ENCODE measurements around the gene NPAS1.

GRCh38 chr19:47073574-47073973 is 53.9 kb downstream of the NPAS1 start:
- no peak for TF ChIP-seq CTCF (IDR thresholded peaks at IDR 0.05 in 2 of 3, conservative IDR thresholded peaks at IDR 0.05 in 1 of 3; ENCODE audit: borderline replicate concordance in 1 of 3, insufficient read depth in 1 of 3, low read depth in 2 of 3, low read length in 2 of 3)
- no peak for TF ChIP-seq POLR2A (IDR thresholded peaks at IDR 0.05; ENCODE audit: borderline replicate concordance, extremely low read depth, insufficient read depth, insufficient read length)
- no peak for TF ChIP-seq EZH2 (IDR thresholded peaks at IDR 0.05)
- TF ChIP-seq, protein P1, sequence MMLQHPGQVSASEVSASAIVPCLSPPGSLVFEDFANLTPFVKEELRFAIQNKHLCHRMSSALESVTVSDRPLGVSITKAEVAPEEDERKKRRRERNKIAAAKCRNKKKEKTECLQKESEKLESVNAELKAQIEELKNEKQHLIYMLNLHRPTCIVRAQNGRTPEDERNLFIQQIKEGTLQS (IDR thresholded peaks at IDR 0.05), result no peak
- no peak for TF ChIP-seq SRF (IDR thresholded peaks at IDR 0.05; ENCODE audit: low read depth)
- no peak for TF ChIP-seq JUND (IDR thresholded peaks at IDR 0.05)
- no peak for TF ChIP-seq ELF1 (IDR thresholded peaks at IDR 0.05; ENCODE audit: borderline replicate concordance, low read depth)
- no peak for TF ChIP-seq POLR2AphosphoS5 (IDR thresholded peaks at IDR 0.05; ENCODE audit: low read depth, low read length)
- no peak for TF ChIP-seq EGR1 (IDR thresholded peaks at IDR 0.05; ENCODE audit: low read depth)
- TF ChIP-seq, protein P2, sequence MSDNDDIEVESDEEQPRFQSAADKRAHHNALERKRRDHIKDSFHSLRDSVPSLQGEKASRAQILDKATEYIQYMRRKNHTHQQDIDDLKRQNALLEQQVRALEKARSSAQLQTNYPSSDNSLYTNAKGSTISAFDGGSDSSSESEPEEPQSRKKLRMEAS (IDR thresholded peaks at IDR 0.05), result no peak
- TF ChIP-seq CEBPB (IDR thresholded peaks at IDR 0.05; ENCODE audit: low read depth), result no peak
